GM18511 (cell line): ENCODE data around the gene PIK3R2.
"Not testable (repeated sequence)": the region's sequence is repeated elsewhere in the genome, so short reads cannot be mapped to it uniquely, and the experiment has no call there.

Source experiments
- ATAC-seq: cut with Tn5 transposase; IDR thresholded peaks from one replicate; pipeline ENCODE4 v1.9.1; 2021; ENCODE audit warnings: mild to moderate bottlenecking, moderate library complexity; ENCODE audit not compliant: unreplicated experiment

Gene PIK3R2

DNA sequence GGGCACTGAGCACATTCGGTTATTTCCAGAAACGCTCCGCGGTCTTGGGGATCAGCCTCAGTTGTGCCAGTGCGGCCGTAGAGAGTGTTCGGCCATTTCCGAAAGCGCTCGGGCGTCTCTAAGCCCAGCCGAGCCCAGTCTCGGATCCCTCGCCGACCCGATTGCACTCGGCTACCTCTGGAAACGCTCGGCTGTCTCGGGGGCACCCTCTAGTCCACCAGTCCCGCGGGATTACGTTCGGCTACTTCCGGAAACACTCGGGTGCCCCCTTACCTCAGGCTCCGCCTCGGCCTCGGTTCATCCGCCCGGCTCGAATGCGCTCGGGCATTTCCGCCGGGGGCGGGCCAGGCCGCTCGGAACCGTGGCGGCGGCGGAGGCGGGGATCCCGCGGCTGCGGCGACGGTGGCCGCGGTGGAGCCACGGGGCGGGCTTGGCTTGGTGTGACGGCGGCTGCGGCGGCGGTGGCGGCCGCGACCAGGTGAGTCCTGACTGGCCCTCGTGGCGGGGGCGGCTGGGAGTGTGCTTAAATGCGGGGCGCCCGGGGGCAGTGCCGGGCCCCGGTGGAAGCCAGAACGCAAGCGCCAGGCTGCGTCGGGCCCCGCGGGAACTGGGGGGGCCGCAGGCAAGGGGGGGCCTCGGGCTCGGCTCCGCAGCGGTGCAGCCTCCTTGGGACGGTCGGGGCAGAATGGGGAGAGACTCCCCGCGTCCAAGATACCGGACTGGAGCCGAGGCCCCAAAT lies at the start of gene PIK3R2:
TSS of gene PIK3R2 (plus strand) at position 347 of the 739 bp plus-strand sequence. CDS start 2,717 bp downstream, outside the sequence.
- ATAC-seq: peak; percentile 78

DNA sequence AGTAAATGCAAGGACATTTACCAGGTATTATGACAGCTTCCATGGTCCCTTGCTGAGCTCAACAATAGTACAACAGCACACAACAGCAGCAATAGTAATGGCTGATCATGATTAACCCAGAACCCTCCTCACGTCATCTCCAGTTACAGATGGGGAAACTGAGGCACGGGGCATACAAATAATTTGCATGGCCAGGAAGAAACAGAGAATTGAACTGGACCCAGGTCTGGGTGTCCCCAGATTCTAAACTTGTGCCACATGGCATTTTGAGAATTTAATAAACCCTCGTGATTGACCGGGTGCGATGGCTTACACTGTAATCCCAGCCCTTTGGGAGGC lies 48.2 kb upstream of the PIK3R2 start:
- no peak for ATAC-seq

DNA sequence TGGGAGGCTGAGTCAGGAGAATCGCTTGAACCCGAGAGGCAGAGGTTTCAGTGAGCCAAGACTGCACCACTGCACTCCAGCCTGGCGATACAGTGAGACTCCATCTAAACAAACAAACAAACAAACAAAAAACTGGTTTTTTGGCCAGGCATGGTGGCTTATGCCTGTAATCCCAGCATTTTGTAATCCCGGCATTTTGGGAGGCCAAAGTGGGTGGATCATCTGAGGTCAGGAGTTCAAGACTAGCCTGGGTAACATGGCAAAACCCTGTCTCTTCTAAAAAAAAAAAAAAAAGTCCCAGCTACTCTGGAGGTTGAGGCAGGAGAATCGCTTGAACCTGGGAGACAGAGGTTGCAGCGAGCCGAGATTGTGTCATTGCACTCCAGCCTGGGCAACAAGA lies 47.7 kb upstream of the PIK3R2 start:
- not testable (repeated sequence) for ATAC-seq

DNA sequence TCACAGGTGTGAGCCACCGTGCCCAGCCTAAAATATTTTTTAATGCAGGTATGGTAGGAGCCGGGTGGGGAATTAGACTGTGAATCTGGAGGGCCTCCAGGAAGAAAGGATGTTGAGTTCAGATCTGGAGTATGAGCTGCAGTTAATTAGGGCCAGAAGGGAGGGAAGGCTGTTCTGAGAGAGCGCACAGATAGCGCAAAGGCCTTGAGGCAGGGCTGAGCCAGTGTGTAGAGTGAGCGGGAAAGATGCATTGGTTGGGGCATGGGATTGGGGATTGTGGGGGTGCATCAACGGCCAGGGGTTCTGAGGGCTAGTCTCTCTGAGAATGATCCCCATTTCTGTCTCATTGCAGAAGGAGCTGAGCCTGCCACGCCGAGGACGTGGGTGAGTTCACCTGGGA lies 45.7 kb upstream of the PIK3R2 start:
- ATAC-seq: no peak

GRCh38 chr19:18108897-18109296 lies 44.1 kb upstream of the PIK3R2 start:
- ATAC-seq: no peak

GRCh38 chr19:18109341-18109732 lies 43.6 kb upstream of the PIK3R2 start:
- no peak for ATAC-seq

DNA sequence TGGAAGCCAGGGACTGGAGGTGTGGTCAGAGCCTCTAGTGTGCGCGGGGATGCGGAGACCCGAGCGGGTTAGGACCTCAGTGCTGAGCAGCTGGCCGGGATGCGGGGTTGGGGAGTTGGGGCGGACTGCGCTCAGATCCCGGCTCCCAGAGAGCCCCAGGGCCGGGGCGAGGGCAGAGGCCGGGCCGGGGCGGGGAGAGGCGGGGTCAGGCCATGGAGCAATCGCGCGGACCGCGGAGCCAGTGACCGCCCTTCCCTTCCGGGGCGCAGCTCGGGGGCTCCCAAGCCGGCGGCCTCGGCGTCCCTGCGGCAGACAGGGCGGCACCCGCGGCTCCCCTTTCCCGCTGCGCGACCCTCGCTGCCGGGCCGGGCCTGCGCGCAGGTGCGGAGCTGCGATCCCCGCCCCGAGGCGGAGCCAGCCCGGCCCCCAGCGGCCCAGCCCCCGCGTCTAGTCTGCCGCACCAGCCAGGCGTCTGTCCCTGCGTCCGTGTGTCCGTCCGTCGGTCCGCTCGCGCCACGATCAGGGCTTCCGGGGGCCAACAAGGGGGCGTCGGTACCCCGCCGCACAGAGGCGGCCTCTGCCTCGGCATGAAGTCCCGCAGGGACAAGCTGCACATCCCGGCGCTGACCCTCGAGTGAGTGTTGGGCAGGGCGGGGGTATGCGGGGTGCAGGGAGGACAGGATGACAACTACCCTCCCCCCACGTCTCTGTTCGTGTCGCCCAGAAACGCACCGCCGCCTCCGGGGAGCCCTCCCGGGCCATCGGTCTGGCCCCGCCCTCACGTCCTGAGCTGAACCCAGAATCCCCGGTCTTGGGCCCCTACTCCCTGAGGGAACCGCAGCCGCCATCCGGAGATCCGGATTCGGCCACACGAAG lies 43.0 kb upstream of the PIK3R2 start:
- ATAC-seq: no peak

DNA sequence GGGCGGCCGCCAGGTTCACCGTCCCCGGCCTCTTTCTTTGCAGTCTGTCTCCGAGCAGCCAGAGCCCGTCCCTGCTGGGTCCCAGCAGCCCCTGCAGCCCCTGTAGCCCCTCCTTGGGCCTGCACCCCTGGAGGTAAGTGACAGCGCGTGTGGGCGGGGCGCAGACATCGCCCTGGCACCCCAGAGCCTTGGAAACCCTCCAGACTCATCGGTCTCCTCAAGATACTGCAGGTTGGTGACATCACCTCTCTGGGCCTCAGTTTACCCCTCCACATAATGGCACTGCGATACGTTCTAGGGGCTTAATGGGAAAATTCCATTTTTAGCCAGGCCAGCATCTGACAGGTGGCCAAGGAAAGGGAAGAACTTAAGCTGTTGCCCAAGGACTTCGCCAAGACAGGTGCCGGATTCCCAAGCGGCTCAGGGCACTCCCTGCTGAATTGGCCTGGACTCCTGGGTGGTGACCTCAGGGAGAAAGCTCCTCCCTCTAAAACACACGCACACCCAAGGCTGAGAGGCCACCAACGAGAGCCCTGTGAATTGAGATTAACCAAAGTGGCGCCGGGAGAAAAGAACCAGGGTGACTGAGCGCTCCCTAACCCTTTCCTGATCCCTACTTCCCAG lies 42.2 kb upstream of the PIK3R2 start:
- ATAC-seq: no peak

DNA sequence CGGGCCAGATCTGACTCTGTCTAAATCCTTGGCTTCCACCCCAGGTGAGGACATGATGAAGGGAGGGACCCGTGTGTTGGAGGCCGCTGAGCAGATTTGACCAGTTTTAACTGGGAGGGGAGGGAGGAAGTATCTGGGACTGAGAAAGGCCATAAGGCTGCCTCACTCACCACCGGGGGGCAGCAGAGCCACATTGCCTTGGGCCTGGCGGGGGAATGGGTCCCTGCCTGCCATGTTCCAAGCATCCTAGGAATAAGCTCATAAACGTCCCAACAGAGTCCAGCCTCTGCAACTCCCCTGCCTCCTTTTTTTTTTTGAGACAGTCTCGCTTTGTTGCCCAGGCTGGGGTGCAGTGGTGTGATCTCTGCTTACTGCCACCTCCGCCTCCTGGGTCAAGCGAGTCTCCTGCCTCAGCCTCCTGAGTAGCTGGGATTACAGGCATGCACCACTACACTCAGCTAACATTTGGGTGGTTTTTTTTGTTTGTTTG lies 39.9 kb upstream of the PIK3R2 start:
- no peak for ATAC-seq

DNA sequence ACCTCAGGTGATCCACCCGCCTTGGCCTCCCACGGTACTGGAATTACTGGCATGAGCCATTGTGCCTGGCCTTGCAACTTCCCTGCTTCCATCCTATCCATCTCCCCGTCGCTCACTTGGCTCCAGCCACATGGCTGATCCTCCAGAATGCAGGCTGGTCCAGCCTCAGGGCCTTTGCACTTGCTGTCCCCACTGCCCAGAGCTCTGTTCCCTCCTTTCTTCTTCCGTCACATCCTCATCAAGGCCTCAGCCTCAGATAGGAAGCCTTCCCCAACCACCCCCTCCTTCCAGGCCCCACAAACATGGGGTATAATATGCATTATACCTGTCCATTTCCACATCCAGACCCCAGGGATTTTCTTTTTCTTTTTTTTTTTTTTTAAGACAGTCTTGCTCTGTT lies 39.1 kb upstream of the PIK3R2 start:
- ATAC-seq: no peak

DNA sequence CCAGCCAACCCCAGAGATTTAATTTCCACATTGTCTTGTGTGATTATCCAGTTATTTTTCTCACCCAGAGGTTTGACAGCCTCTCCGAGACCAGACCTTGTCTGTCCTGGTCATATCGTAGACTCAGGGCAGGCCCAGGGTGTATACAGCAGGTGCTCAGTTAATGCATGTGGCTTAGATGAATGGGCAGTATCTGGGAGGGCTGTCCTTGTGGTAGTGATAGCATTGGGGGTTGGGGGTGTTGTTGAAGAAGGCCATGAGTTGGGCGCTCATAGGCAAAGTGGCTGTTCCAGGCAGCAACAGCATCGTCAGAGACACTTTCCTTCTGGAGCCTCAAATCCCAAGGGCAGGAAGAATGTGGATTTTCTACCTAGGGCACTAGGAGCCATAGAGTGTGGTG lies 38.5 kb upstream of the PIK3R2 start:
- ATAC-seq: no peak

DNA sequence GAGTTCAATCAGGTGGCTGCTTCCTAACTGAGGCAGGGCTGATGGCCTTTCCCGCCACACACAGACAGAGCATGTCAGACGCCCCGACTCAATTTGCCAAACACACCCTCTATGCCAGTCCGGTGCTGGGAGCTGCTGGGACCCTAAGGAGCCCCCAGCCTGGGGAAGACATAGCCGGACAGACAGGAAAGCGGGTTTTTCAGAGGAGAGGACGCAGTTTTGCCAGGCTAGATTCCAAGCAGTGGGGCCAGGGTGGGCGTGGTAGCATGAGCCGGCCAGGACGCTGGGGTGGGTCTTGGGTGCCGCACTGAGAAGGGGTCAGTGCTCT lies 35.6 kb upstream of the PIK3R2 start:
- no peak for ATAC-seq

DNA sequence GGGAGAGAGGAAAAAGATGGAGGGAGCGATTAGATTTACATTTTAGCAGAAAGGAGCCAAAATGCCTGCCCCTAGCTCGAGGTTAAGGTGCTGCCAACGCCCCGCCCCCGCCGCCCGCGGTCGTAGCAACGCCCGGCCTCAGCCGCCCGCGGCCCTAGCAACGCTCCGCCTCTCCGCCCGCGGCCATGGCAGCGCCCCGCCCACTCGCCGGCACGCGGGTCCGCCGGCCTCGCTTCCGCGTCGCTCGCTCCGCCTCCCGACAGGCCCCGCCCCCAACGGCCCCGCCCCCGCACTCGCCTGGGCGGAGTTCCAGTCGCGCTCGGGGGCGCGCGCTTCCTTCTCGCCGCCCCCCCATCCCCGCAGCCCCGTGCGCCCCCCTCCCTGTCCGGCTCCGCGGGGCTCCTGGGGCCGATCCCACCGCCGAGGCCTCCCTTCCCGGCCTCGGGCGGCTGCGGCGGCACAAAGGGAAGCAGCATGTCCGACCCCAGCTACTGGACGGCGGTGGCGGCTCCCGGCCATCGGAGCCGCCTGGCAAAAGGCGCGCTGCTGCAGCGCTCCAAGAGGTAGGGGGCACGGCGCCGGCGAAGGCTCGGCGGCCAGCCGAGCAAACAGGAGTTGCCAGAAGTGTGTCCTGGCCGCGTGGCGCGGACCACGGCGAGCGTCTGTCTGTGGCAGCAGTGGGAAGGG lies 35.1 kb upstream of the PIK3R2 start:
- peak; percentile 80 for ATAC-seq

- ATAC-seq: no peak
Observed at GRCh38 chr19:18118420-18119012, 34.4 kb upstream of the PIK3R2 start.

DNA sequence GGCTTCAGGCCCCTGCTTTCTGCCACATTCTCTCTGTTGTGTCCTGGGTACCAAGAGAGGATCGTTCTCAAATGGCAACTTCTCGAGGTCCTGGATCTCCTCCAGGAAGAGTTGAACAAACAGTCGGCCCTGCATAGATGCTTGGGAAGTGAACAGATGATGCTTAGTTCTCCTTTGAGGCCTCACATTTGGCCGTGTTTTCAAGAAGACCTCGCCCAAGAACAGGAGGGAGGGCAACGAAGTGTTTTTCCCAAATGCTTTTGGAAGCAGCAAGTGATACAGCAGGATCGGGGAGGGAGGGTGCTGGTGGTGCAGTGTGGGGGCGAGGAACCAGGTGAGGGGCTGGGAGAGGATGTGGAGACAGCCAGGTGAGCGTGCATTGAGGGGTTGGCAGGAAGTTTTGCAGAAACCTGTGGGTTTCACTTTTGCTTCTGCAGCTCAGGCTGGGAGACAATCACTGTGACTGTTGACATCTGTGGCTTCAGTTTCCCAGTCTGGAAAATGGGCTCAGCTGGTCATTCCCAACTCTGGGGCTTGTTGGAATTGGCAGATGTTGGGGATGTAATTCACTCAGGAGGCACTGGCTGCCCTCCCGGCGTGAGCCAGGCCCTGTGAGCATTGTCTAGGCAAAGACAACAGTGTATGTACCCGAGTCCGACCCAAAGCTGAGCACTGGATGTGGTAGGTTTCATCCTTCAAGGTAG lies 33.8 kb upstream of the PIK3R2 start:
- no peak for ATAC-seq

DNA sequence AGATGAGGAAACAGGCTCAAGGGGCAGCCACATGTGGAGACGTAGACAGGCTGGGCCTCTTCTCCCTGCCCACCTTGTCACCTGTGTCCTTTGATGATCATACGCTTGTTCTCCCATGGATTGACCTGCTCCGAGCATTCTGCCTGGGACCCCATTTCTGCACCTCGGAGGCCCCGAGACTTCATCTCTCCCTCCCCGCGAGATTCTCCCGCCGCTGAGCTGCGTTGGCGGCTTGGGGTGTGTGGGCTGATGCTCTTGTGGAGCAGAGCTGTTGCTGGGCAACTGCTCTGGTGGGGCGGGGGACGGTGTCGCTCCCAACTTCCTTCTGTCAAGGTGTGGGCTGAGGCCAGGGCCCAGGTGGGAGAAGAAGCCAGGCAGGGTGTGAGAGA lies 33.3 kb upstream of the PIK3R2 start:
- ATAC-seq: no peak

GRCh38 chr19:18120127-18120526 lies 32.8 kb upstream of the PIK3R2 start:
- no peak for ATAC-seq

GRCh38 chr19:18121166-18121565 lies 31.8 kb upstream of the PIK3R2 start:
- no peak for ATAC-seq

DNA sequence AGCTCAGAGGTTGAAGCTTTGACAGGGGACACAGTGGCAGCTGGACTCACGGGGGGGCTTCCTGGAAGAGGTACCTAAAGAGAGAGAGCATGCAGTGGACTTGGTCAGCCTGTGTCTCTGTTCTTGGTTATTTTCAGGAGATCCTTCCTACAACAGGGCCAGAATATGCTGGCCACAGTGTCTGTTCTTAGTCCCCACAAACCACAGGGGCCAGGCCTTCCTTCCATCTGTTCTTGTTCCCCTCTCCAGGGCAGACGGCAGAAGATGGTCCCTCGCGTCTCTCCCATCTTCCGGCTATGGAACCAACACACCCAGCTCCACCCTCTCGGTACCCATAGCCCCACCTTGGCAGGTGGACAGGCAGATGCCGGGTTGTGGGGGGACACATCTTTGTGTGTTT lies 30.5 kb upstream of the PIK3R2 start:
- no peak for ATAC-seq
